A172 (cell line): ENCODE measurements around the gene CALY. TPM values are rescaled to one million over a fixed set of nuclear protein-coding genes. Genes with fewer than 3 reads are reported as not detected.

Experiments
- DNase-seq: peaks from one replicate; pipeline ENCODE4 v3.0.0-alpha.2; 2015; ENCODE audit warnings: low spot score
- total RNA-seq: library from RNA; depleted of rRNA; stranded (reverse); fragments of >200 nt; shearing (Covaris generic); gene quantifications from 2 replicates; pipeline ENCODE4 v1.2.3, GENCODE V29; 2014

CALY gene
- total RNA-seq, 1 experiment from 2014 or later, result not detected

- DNase-seq, result no peak
These were observed 15.0 kb upstream of the CALY start for GRCh38 chr10:133351408-133352318.

- DNase-seq, result no peak
These were observed 14.2 kb upstream of the CALY start for GRCh38 chr10:133350950-133351329.

- no peak for DNase-seq
These were observed 13.7 kb upstream of the CALY start for GRCh38 chr10:133350283-133350949.

- no peak for DNase-seq
These were observed 12.9 kb upstream of the CALY start for GRCh38 chr10:133349577-133350011.

- DNase-seq, result no peak
These were observed 12.5 kb upstream of the CALY start for GRCh38 chr10:133349160-133349568.

GRCh38 chr10:133347710-133348517, 11.2 kb upstream of the CALY start:
- no peak for DNase-seq

- no peak for DNase-seq
These were observed 9.7 kb upstream of the CALY start for GRCh38 chr10:133346413-133346812.

- no peak for DNase-seq
These were observed 7.5 kb upstream of the CALY start for GRCh38 chr10:133344236-133344635.

- peak; percentile 31 for DNase-seq
These were observed 6.9 kb upstream of the CALY start for GRCh38 chr10:133343558-133343957.

- no peak for DNase-seq
These were observed 6.2 kb upstream of the CALY start for GRCh38 chr10:133342942-133343341.

GRCh38 chr10:133341983-133342382, 5.3 kb upstream of the CALY start:
- no peak for DNase-seq

- DNase-seq, result no peak
These were observed 3.1 kb upstream of the CALY start for GRCh38 chr10:133339708-133340380.

GRCh38 chr10:133338080-133339071, 1.7 kb upstream of the CALY start:
- DNase-seq, result no peak

- DNase-seq, result no peak
These were observed 652 bp upstream of the CALY start for GRCh38 chr10:133337370-133337725.

GRCh38 chr10:133336118-133336576, 549 bp downstream of the CALY start:
- no peak for DNase-seq

GRCh38 chr10:133335246-133336117, 1.2 kb downstream of the CALY start:
- DNase-seq, result no peak

- DNase-seq, result no peak
These were observed 2.0 kb downstream of the CALY start for GRCh38 chr10:133334503-133335245.

- DNase-seq, result no peak
These were observed 3.6 kb downstream of the CALY start for GRCh38 chr10:133332936-133333699.
